OCI-M2 (cell line): Measurements from ENCODE around the gene TOP2B.

Experiments
- DNase-seq: peaks from one replicate; lab custom pipeline; 2025; ENCODE audit not compliant: unreplicated experiment; lab: John Stamatoyannopoulos, UW

Gene TOP2B

GRCh38 chr3:25585361-25586166, 79.1 kb downstream of the TOP2B start:
- no peak for DNase-seq

GRCh38 chr3:25584011-25584789, 80.5 kb downstream of the TOP2B start:
- no peak for DNase-seq

- DNase-seq, result no peak
Measured at GRCh38 chr3:25583343-25583742, 81.4 kb downstream of the TOP2B start.

GRCh38 chr3:25582242-25582641, 82.5 kb downstream of the TOP2B start:
- DNase-seq, result no peak

GRCh38 chr3:25581823-25582222, 82.9 kb downstream of the TOP2B start:
- DNase-seq, result no peak

- no peak for DNase-seq
Measured at GRCh38 chr3:25581335-25581734, 83.4 kb downstream of the TOP2B start.

GRCh38 chr3:25580534-25580933, 84.2 kb downstream of the TOP2B start:
- no peak for DNase-seq

- no peak for DNase-seq
Measured at GRCh38 chr3:25578059-25578458, 86.6 kb downstream of the TOP2B start.

GRCh38 chr3:25576831-25577454, 87.8 kb downstream of the TOP2B start:
- DNase-seq, result no peak

GRCh38 chr3:25576146-25576545, 88.6 kb downstream of the TOP2B start:
- no peak for DNase-seq

- DNase-seq, result no peak
Measured at GRCh38 chr3:25575001-25575400, 89.7 kb downstream of the TOP2B start.

GRCh38 chr3:25574172-25574765, 90.4 kb downstream of the TOP2B start:
- DNase-seq, result no peak

- no peak for DNase-seq
Measured at GRCh38 chr3:25573386-25574171, 91.1 kb downstream of the TOP2B start.

- no peak for DNase-seq
Measured at GRCh38 chr3:25572919-25573385, 91.8 kb downstream of the TOP2B start.

GRCh38 chr3:25572336-25572735, 92.4 kb downstream of the TOP2B start:
- no peak for DNase-seq

GRCh38 chr3:25571285-25571684, 93.4 kb downstream of the TOP2B start:
- DNase-seq, result no peak

- DNase-seq, result no peak
Measured at GRCh38 chr3:25568525-25569078, 96.1 kb downstream of the TOP2B start.

GRCh38 chr3:25567806-25568524, 96.7 kb downstream of the TOP2B start:
- no peak for DNase-seq

GRCh38 chr3:25567388-25567787, 97.3 kb downstream of the TOP2B start:
- DNase-seq, result no peak
